Smooth muscle cell (in vitro differentiated cells): ENCODE measurements around the gene SLC66A3. TPM values are rescaled to one million over a fixed set of nuclear protein-coding genes. Genes with fewer than 3 reads are reported as not detected.
A peak's percentile ranks its signal among the peaks of the same experiment; 100 is the strongest.

Source experiments
- DNase-seq: peaks from one replicate; lab custom pipeline; 2025; ENCODE audit not compliant: unreplicated experiment; lab: John Stamatoyannopoulos, UW
- H2AFZ ChIP-seq: fragments of 200-600 bp; sonication (generic); 2 replicates; pipeline ENCODE4 v1.6.0; 2016; ENCODE audit warnings: antibody characterized with exemption, low read depth, mild to moderate bottlenecking
- H3F3A ChIP-seq: fragments of 200-600 bp; sonication (generic); 2 replicates; pipeline ENCODE4 v1.6.0; 2017; ENCODE audit warnings: antibody characterized with exemption, low read depth
- H3K27ac ChIP-seq: fragments of 200-600 bp; sonication (generic); 2 replicates; pipeline ENCODE4 v1.5.1; 2016; ENCODE audit warnings: low read depth, mild to moderate bottlenecking
- H3K27me3 ChIP-seq: fragments of 200-600 bp; sonication (generic); 2 replicates; pipeline ENCODE4 v1.6.1; 2016; ENCODE audit warnings: low read depth, mild to moderate bottlenecking
- H3K36me3 ChIP-seq: fragments of 200-600 bp; sonication (generic); 2 replicates; pipeline ENCODE4 v1.5.1; 2016; ENCODE audit warnings: low read depth
- H3K4me1 ChIP-seq: fragments of 200-600 bp; sonication (generic); 2 replicates; pipeline ENCODE4 v1.5.1; 2016; ENCODE audit warnings: low read depth
- H3K4me2 ChIP-seq: fragments of 200-600 bp; sonication (generic); 2 replicates; pipeline ENCODE4 v1.6.0; 2016; ENCODE audit warnings: mild to moderate bottlenecking
- H3K4me3 ChIP-seq: fragments of 200-600 bp; sonication (generic); 2 replicates; pipeline ENCODE4 v1.5.1; 2016; ENCODE audit warnings: mild to moderate bottlenecking
- H3K79me2 ChIP-seq: fragments of 200-600 bp; sonication (generic); 2 replicates; pipeline ENCODE4 v1.6.0; 2016; ENCODE audit warnings: low read depth, mild to moderate bottlenecking
- H3K9ac ChIP-seq: fragments of 200-600 bp; sonication (generic); 2 replicates; pipeline ENCODE4 v1.6.0; 2016; ENCODE audit warnings: low read depth
- H3K9me3 ChIP-seq: fragments of 200-600 bp; sonication (generic); replicated peaks from 2 replicates; pipeline ENCODE4 v1.5.1; 2016; ENCODE audit warnings: low read depth
- H4K20me1 ChIP-seq: fragments of 200-600 bp; sonication (generic); 2 replicates; pipeline ENCODE4 v1.6.0; 2016; ENCODE audit warnings: low read depth
- CTCF ChIP-seq: fragments of 200-600 bp; sonication (generic); IDR thresholded peaks from 2 replicates; pipeline ENCODE4 v1.5.1; 2017; ENCODE audit warnings: borderline replicate concordance, mild to moderate bottlenecking, antibody characterized with exemption; ENCODE audit not compliant: insufficient read depth, poor library complexity, severe bottlenecking
- WGBS: methylation state at CpG from one replicate; pipeline ENCODE4 v1.1.7; 2016; ENCODE audit warnings: low lambda C conversion rate; 5-methylcytosine and 5-hydroxymethylcytosine counted together
- polyA plus RNA-seq: library from polyadenylated mRNA; unstranded; fragments of >200 nt; fragmentation: Nextera tagmentation; extraction: Ambion mirVana; gene quantifications from 2 replicates; pipeline ENCODE4 v1.2.1, GENCODE V29; 2016
- total RNA-seq: library from RNA; depleted of rRNA; stranded (reverse); fragments of >200 nt; gene quantifications from 2 replicates; pipeline ENCODE4 v1.2.3, GENCODE V29; 2014

SLC66A3 gene
- total and polyA plus RNA-seq, 2 experiments from 2014 or later, result 33.5 to 37.2 TPM

DNA sequence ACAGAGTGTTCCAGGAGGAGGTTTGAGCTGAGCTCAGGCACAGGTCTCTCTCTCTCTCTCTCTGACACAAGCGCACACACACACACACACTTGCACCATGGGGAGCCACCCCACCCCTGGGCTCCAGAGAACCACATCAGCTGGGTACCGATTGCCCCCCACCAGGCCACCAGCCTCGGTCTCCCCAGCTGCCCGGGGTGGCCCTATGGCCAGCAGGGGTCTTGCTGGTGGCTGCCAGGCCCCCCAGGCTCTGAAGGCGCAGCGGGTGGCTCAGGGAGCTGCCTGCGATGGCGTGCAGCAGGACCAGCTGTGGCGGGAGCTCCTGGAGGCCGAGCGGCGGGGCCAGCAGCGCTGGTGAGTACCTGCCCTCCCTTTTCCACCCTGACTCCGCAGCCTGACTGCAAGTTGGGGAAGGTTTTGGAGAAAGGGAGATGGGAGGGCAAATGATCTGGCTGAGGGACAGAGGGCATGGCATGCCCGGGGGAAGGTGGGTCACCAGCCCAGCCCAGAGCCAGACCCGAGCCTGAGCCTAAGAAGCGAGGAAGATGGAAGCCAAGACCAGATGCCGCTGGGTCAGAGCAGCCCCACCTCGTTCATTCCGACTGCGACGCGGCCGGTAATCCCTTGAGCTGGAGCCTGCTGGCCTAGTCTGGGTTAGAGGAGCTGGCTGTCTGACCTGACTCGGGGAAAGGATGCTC is 21.9 kb upstream of the SLC66A3 start:
- Histone ChIP-seq H3K27ac (no peak overlapping the region), H3K4me2 (peak overlapping the region; percentile 86), H4K20me1 (no peaks in the 10 kb centered on the region), H3K27me3 (no peaks in the 10 kb centered on the region), H2AFZ (peak overlapping the region; percentile 45), H3K4me1 (peaks cover 7% of the 10 kb centered on the region), H3K36me3 (no peaks in the 10 kb centered on the region), H3K9me3 (no peaks in the 10 kb centered on the region), H3K4me3 (peak overlapping the region; percentile 57), H3K9ac (peak overlapping the region; percentile 76), H3F3A (peaks cover 8% of the 10 kb centered on the region), H3K79me2 (no peaks in the 10 kb centered on the region)
- WGBS, result 66% methylated on average over 25 of the region's 25 CpGs
- no peak for TF ChIP-seq CTCF
- DNase-seq, result no peak

GRCh38 chr2:11133936-11134320 is 21.3 kb upstream of the SLC66A3 start:
- no peak for TF ChIP-seq CTCF
- no peaks in the 10 kb centered on the region for H3K27me3 ChIP-seq
- H3F3A ChIP-seq, result peaks cover 3% of the 10 kb centered on the region
- DNase-seq, result no peak
- peaks cover 7% of the 10 kb centered on the region for H3K4me1 ChIP-seq
- H4K20me1 ChIP-seq, result no peaks in the 10 kb centered on the region
- H3K27ac ChIP-seq, result no peak overlapping the region
- H3K79me2 ChIP-seq, result no peaks in the 10 kb centered on the region
- peak overlapping the region; percentile 45 for H2AFZ ChIP-seq
- no peaks in the 10 kb centered on the region for H3K9me3 ChIP-seq
- H3K36me3 ChIP-seq, result no peaks in the 10 kb centered on the region
- H3K9ac ChIP-seq, result no peak overlapping the region
- peak overlapping the region; percentile 86 for H3K4me2 ChIP-seq
- WGBS, result 90% methylated on average over 8 of the region's 8 CpGs
- H3K4me3 ChIP-seq, result no peak overlapping the region

DNA sequence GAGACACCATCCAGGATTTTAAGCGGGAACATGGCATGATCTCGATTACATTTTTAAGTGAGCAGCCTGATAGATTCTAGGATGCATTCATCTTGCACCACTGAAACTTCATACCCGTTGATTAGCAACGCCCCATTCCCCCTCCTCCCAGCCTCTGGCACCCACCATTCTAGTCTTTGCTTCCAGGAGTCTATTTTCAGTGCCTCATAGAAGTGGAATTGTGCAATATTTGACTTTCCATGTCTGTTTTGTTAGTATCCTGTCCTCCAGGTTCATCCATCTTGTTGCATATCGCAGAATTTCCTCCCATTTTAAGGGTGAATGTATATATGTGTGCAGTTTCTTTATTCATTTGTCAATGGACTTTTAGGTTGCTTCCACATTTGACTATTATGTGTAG is 20.9 kb upstream of the SLC66A3 start:
- no peaks in the 10 kb centered on the region for H3F3A ChIP-seq
- no peaks in the 10 kb centered on the region for H3K36me3 ChIP-seq
- no peak for TF ChIP-seq CTCF
- H4K20me1 ChIP-seq, result no peaks in the 10 kb centered on the region
- no peak for DNase-seq
- no peaks in the 10 kb centered on the region for H3K9me3 ChIP-seq
- H3K4me2 ChIP-seq, result no peak overlapping the region
- H3K9ac ChIP-seq, result no peak overlapping the region
- H3K4me1 ChIP-seq, result peaks cover 7% of the 10 kb centered on the region
- 96% methylated on average over 5 of the region's 5 CpGs for WGBS
- H3K27me3 ChIP-seq, result no peaks in the 10 kb centered on the region
- H2AFZ ChIP-seq, result no peak overlapping the region
- no peak overlapping the region for H3K4me3 ChIP-seq
- no peaks in the 10 kb centered on the region for H3K79me2 ChIP-seq
- H3K27ac ChIP-seq, result no peak overlapping the region

DNA sequence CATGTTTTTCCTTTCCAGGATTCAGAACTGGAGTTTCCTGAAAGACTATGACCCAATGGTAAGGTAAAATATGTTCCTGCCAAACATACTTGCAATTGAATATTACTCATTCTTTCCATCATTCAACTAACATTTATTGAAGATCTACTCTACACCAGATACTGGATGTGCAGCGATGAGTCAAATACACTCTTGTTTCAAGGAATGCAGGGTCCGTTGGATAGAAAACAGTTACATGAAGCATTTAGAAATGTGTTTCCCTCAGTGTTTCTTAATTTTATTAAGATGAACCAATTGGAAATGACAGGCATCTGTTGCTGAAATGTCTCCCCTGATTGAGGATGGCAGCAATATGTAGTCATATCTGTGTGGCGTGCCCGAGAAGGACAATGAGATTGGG is 14.8 kb upstream of the SLC66A3 start:
- no peak for DNase-seq
- Histone ChIP-seq H3K4me2 (no peak overlapping the region), H3K27ac (no peak overlapping the region), H3K27me3 (peaks cover 4% of the 10 kb centered on the region), H3K4me1 (no peaks in the 10 kb centered on the region), H2AFZ (no peak overlapping the region), H4K20me1 (no peaks in the 10 kb centered on the region), H3K79me2 (no peaks in the 10 kb centered on the region), H3F3A (no peaks in the 10 kb centered on the region), H3K4me3 (no peak overlapping the region), H3K9ac (no peak overlapping the region), H3K9me3 (no peaks in the 10 kb centered on the region), H3K36me3 (no peaks in the 10 kb centered on the region)
- no peak for TF ChIP-seq CTCF
- 77% methylated on average over 4 of the region's 4 CpGs for WGBS
